CD4-positive, alpha-beta T cell treated with Interleukin-4 for 4 hours (primary cell): Measurements from ENCODE around the gene PTRHD1.
"Not testable (repeated sequence)": the region's sequence is repeated elsewhere in the genome, so short reads cannot be mapped to it uniquely, and the experiment has no call there.

Source experiments
- DNase-seq: peaks from one replicate; pipeline ENCODE4 v3.0.0-alpha.2; 2020

The PTRHD1 gene, protein sequence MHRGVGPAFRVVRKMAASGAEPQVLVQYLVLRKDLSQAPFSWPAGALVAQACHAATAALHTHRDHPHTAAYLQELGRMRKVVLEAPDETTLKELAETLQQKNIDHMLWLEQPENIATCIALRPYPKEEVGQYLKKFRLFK

DNA sequence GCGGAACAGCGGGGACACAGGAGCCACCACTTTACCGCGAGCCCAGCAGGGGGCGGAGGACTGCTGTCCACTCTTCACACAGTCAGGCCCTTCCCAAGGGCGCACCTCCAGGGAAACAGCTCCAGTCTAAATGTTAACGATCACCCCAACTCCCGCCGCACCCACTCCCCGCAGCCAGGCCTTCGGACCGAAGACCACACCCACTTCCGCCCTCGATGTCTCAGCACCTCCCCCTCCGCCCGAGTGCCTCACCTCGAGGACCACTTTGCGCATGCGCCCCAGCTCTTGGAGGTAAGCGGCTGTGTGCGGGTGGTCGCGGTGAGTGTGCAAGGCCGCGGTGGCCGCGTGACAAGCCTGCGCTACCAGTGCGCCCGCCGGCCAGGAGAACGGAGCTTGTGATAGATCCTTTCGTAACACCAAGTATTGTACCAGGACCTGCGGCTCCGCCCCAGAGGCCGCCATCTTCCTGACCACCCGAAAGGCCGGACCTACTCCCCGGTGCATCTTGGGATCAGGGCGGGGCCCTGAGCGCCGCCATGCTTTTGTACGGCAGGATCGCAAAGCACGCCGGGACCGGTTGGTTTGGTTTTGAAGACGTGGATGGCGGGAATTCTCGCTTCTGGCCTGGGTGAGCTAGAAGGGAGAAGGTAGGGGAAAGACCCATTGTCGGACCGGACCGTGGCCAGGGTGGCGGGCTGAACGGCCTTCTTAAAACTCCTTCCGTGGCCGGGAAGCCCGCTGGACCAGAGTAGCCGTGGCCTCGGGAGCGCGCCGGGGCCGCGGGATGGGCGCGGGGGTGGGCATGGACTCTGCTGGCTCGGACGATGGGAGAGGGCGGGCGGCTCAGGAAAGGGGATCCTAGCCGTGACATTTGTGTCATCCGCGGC is at the start of gene PTRHD1, which contains the start of gene CENPO:
Gene PTRHD1 (minus strand): TSS at position 518 of the 887 bp plus-strand sequence. CDS start 14 bp downstream, at position 504.
Gene CENPO (plus strand): TSS at position 552 of the 887 bp plus-strand sequence. CDS start 495 bp downstream, outside the sequence.
- peak; percentile 95 for DNase-seq

DNA sequence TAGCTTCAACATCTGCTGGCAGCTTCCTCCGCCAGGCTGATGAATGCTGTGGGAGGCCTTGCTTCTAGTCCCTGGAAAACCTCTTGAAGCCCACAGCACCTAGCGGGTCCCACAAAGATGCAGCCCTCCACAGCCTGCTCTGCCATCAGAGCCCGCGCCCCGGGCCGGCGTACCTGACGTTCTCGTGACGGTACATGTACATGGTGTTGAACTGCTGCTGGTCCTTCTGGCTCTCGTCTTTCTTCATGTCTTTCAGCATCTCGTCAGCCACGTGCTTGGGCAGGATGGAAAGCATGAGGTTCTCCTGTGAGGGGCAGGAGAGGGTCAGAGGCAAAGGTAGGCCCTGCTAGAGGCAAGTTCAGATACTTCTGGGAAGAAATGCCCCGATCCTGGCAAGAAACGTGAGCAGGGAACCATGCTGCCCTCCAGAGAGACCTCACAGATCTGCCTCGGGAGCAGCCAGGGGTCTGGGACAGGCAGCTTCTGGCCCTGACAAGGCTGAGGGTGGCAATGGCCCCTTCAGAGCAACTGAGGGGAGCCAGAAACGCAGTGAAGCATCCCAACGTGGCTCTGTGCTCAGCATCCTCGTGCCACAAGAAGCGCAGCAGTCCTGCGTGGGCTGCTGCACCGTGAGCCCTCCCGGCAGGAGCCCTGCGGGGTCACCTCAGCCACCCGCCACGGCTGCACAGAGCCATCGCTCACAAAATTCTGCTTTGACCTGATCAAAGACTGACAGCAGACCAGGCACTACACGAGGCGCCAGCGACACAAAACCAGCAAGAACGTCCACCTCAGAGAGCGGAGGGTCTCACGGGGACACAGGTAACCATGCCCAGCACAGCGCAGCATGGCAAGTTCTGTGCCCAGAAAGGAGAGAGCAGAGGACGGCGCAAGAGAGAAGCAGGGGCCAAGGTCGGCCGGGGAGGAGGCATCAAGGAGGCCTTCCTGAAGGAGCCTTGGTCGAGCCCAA is 49.2 kb upstream of the PTRHD1 start:
- no peak for DNase-seq

DNA sequence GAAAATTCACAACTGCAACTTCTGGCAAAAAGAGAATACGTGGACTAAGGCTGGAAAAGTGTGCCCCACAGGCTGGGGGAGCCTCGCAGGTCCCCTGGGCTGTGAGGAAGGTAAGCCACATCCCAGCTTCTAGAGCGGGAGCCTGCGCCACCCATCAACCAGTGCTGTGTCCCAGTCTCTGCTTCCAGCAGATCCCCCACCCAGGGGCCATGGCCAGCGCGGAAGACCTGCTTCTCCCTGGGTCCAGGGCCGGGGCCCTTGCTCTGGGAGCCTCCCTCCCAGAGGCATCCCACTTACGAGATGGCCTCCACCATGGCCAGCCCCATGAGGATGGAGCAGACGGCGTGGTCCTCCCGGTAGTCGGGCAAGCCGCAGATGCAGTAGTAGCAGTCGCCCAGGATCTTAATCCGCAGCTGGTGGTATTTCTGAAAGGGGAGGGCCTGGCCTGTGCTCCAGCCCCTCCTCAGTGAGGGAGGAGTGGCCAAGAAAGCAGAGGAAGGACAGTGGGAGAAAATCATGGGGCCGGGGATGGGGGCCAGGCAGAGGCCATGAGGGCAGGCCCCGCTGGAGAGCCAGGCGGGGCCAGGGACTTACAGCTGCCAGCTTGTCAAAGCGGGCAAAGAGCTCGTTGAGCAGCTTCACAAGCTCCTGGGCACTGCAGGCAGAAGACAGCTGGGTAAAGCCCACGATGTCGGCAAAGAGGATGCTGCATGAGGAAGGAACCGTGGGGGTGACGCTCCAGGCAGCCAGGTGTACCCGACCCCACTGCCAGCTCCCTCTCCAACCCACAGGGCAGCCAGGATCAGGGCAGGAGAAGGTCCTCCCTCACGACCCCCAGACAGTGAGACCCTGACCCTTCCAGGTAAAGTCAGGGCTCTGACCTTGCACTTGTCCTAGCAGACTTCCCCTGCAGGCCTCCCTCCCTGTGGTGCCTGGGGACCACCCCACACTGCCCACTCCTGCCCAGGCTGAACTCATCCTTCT is 48.1 kb upstream of the PTRHD1 start:
- DNase-seq = no peak

DNA sequence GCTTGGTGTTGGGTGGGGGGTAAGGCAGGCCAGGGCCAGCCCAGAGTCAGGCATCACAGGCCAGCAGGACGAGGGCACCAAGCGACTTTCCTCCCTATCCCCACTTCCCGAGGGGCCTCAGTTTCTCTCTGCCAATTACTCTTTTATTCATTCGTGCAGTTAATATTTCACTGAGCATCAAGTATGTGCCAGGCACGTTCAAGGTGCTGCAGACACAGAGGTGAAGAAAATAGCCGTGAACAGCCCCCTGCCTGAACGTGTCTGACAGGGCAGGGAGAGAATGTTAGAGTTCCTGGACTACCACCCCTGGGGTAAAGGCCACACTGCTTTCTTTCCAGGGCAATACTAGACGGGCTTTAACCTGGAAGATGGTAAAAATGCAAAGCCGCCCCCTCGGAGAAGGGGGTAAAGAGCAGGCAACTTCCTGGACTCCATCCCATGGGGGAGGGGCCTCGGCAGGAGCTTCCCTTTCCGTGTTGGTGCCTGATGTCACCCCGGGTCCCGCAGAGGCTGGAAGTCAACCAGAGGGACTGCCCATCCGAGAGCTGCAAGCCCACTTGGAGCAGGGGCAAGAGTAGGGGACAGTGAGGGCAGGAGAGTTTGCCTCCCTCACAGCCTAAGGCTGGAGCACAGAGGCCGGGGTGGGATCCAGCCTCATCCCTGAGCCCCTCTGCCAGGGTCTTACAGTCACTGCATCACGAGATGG is 47.1 kb upstream of the PTRHD1 start:
- DNase-seq = no peak

DNA sequence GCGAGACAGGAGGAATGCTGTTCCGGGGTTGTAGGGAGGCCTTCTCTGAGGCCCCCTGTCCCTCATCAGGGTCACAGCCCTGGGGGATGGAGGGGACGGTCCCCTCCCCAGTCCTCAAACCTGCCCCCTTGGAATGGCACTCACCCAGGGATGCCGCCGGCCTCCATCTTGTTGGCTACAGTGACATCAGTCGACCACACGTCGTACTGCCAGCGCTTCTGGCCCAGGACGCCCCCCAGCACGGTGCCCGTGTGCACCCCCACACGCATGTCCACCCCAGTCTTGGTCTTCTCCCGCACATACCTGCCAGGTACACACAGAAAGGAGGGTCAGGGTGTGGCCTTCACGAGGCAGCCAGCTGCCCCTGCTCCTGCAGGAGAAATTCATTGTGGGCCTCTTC is 46.5 kb upstream of the PTRHD1 start:
- no peak for DNase-seq

DNA sequence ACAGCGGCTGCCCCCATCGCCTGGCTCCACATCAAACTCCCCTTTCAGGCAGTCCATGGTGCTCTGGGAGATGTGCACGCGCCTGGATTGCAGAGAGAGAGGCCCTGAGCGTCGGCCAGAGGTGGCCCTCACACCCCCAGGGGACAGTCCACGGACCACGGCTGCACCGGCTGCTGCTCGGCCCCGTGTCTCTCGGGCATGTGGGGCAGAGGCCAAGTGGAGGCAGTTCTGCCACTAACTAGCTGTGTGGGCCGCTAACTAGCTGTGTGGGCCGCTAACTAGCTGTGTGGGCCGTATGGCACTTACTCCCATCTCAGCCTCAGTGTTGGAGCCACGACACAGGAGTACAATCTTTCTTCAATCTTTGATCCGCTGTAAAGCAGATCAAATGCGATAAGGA is 45.4 kb upstream of the PTRHD1 start:
- no peak for DNase-seq

DNA sequence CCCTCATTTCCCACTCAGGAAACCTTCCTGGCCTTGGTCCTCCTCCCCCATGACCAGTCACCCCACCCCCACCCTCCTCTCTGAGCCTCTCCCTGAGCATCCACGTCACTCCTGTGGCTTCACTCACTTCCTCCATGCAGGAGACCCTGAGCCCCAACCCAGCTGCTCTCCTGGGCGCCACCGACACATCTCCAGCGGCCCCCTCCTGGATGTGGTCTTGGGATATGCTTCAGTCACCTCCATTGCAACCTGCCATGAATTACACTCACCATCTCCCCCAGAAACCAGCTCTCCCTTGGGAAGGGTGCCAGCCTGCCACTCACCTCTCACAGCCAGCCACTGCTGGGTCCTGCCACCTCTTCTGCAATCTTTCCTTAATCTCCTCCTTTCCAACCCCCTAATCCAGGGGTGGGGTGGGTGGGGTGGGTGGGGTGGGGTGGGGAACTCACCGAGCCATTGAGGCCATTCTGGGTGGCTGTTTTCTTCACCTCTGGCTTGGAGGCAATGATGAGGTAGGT is 44.9 kb upstream of the PTRHD1 start:
- DNase-seq = no peak

DNA sequence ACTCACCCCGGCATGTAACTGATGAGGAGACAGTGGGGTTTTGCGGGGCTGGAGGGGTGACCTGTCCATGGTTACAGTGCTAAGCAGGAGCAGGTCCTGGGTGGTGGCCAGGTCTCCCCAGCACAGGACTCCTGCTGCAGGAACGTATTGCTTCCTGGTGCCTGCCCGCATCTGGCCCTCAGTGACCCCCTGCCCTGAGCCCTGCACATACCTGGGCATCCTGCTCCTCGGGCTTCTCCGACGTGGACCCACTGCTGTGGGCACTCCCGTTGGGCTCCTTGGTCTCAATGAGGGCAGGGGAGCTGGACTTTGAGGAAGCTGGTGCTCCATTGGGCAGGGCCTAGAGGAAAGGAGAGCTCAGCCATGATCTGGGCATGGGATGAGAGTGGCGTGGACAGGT is 43.5 kb upstream of the PTRHD1 start:
- DNase-seq = no peak

DNA sequence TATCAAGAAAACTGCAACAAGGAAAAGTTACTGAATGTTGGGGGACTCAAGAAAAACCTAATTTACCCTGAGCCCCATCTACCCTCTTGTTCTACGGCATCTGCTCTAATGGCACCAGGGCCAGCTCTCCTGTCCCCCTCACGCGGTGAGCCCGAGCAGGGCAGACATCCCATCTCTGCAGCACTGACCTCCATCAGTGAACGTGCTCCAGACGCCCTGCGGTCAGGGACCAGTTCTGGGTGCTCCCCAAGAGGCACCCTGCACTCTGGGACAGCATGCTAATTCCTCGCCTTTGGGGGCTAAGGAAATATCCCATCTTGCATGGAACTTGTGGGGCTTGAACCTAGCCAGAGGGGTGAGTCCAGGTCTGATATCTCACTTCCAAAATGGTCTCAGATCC is 43.0 kb upstream of the PTRHD1 start:
- DNase-seq = no peak

DNA sequence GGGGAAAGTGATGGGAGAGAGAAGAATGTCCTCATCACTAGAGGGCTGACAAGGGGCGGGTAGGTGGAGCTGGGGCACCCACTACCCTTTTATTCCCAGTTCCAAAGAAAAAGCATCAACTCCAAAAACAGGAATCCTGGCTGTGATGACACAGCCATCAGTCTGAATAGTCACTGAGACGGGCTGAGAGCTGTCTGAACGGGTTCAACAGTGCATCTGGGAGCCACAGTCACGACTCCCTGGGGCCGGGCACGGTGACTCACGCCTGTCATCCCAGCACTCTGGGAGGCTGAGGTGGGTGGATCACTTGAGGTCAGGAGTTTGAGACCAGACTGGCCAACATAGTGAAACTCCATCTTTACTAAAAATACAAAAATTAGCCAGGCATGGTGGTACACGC is 42.2 kb upstream of the PTRHD1 start:
- DNase-seq = not testable (repeated sequence)

DNA sequence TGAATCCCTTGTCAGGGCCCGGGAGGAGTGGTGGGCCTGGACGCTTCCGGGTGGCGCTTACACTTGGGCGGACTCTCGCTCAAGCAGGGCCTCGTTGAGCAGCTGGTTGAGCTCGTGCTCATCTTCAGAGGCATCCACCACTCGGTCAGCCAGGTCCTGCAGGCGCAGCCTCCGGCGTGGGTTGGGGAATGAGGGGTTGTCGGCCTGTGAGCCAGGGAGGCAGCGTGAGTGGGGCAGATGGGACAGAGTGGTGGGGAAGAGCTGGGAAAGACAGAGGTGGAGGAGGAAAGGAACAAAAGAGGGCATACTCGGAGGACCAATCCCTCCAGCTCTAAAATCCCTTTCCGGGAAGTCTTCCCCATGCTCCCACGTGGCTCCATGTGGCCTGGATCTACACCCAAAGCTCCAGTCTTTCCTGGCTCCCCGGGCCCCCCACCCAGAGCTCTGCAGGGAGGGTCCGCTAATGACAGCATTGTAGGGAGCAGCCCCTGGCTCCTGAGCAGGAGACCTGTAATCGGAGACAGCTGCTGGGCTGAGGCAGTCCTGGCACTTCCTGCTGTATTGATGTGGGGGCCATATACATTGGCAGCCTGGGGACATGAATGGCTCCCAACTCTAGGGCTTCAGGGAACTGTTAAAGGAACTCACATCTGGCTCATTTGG is 41.7 kb upstream of the PTRHD1 start:
- DNase-seq = no peak

DNA sequence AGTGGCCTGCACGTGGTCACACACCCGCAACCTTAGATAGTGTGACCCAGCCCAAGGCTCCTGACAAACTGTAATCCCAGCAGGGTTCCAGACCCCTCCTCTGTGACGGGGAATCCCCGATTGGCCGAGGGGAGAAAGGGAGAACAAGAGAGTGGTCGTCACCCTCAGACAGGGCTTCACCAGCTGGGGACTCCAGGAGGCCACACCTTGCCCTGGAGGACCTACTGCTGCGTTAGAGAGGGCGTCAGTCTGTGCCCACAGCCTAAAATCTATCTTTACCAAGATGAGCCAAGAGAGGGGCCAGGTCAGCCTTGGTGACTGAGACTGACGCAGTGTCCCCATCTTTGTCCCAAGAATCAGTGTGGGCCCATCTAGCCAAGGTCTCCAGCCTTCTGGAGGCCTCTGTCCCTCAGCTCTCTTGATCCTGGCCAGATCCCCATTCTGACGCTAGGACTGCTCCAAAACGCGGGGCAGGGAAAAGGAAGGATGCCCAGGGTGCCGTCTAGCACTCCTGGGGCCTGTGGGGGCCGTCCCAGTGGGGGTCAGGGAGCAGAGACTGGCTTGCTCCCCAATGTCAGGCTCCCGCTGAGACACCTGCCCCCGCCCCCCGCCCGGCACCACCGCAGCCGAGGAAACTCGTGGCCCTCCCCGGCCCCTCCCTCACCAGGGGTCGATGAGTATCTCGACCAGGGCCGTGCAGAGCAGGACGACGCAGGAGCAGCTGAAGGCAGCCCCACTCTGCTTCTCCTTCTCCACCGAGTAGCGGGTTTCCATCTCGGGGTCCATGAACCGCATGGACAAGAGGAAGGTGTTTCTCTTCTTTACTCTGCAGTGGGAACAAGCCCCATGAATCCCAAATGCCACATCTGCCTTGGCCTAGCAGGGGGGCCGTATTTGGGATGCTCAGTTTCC is 40.9 kb upstream of the PTRHD1 start:
- DNase-seq = no peak

DNA sequence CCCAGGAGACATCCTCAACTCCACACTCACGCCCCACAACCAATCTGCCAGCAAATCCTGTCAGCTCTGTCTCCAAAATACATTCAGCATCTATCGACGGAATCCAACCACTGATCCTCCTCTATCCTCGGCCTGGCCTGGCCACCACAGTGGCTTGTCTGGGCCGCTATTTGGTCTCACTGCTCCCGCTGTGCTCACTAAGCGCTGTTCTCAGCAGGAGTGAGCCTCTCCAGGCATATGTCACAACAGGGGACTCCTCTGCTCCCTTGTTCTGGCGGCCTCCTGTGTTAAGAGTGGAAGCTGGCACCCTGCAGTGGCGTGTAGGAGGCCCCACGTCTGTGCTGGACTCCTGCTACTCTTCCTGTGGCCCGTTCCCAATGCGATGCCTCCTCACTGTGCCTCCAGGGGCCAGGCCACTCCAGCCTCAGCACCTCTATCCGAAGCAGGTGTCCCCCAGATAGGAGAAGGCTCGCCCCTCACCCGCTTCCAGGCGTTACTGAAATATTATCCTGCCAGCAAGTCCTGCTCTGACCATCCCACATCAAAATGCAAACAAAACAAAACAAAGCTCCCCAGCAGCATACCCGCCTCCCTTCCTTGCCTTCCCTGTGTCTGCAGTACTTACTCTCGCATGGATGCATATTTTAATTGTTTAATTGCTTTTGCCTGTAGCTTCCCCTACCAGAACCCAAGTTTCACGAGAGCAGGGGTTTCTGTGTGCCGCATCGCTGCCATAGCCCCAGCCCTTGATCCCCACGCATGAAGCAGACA is 39.9 kb upstream of the PTRHD1 start:
- no peak for DNase-seq

DNA sequence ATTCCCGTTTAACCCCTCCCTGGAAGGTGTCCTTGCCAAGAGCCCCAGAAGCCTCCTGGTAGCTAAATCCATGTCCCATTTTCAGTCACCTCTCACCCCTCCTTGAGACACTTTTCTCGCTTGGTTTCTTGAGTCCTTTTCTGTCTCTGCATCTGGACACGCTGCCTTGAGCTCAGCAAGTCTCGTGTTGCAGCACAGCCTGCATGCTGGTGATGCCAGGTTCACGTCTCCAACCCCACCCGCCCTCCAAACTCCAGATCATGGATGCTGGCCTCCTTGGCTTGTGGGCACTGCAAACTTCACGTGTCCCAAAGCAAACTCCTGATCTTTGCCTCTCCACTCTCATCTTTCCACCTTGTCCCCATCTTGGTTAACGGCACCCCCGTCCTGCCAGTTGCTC is 39.3 kb upstream of the PTRHD1 start:
- DNase-seq = no peak

DNA sequence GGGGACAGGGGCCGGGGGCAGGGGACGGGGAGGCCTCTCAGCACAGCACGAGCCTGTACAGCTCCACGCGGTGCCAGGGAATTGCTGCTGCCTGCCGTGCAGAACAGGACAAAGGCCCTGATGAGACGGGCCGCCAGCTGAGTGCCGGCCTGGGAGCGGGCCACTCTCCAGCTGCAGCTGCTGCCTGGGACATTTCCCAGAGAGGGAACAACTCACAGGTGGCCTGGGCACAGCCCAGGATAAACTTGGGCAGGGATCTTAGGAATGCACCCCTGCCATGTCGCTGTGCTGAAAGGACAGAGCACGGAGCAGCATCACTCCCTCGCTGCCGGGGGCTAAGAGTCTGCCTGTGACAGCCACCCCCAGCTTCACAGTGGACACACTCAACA is 38.9 kb upstream of the PTRHD1 start:
- no peak for DNase-seq

DNA sequence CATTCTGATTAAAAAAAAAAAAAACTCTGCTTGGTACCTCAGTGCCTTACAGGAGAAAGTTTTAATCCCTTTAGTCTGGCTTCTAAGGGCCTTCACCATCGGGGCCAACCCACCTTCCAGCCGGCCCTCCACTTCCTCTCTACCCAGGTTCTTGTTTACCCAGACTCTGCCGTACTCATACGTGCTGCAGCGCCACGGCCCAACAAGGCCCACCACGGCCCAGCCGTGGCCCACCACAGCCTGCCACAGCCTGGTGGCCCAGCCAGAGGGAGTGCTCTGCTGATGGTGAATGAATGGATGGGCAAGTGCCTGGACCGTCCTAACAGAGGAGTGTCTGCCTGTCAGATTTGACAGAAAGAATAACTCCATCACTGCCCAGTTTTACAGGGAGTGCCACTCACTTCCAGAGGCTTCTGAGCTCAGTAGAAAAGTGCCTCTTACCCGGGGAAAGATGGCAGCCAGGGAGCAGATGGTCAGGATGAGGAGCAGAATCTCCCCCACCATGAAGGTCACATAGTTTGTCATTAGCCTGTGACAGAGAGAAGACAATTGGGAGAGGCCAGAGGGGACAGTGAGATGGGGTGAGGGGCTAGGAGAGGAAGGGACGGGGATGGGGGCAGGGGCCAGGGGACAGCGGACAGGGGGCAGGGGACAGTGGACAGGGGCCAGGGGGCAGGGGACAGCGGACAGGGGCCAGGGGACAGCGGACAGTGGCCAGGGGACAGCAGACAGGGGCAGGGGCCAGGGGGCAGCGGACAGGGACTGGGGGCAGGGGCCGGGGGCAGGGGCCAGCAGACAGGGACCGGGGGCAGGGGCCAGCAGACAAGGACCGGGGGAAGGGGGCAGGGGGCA is 38.3 kb upstream of the PTRHD1 start:
- no peak for DNase-seq

DNA sequence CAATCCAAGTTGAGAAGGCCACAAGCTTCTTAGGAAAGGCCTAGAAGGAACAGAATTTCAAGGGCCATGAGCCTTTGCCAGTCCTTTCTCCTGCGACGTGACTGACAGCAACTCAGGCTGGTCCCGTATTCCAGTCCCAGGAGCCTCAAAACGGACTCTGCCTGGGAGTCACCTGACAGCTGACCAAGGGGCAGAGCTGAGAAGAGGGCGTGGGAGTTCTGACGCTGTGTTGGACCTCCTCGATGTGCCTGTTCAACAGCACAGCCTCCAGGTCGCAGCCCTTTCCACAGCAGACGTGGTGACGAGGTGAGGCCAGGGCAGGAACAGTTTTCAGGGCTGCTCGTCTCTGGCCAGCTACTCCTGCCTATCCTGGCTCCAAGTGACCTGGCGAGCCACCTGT is 37.6 kb upstream of the PTRHD1 start:
- DNase-seq = no peak

DNA sequence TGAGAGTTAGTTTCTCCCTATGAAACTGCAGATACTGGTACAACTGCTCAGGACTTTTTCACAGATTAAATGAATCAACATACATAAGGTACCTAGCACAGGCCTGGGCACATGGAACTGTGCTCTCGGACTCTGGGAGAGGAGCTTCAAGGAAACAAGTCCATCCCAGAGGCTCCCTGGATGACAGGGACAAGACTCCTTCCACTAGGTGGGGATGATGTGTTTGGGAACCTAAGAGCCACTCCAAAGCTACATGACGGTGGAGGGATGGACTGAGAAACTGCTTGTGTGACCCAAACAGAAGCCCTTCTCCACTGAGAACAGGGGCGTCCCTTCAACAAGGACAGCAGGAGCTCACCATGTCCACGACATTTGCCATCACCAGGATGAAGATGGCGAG is 37.2 kb upstream of the PTRHD1 start:
- DNase-seq = no peak
